CD4-positive, alpha-beta T cell (primary cell): ENCODE measurements around the gene TPSG1. TPM values are rescaled to one million over a fixed set of nuclear protein-coding genes. Genes with fewer than 3 reads are reported as not detected.

Experiments
- ATAC-seq: fragments of 200-7000 bp; cut with Tn5 transposase; one replicate; pipeline ENCODE4 v1.10.0; 2022; ENCODE audit warnings: mild to moderate bottlenecking; ENCODE audit not compliant: poor library complexity
- CTCF ChIA-PET: fragments of 350-600 bp; sonication (Branson Sonifier 250); formaldehyde crosslinking; loops from one replicate; lab custom pipeline; 2021; ENCODE audit warnings: antibody characterized with exemption, inconsistent platforms; lab: Charles Lee
- POLR2A ChIA-PET: fragments of 350-600 bp; sonication (Branson Sonifier 250); formaldehyde crosslinking; loops from one replicate; lab custom pipeline; 2021; ENCODE audit warnings: antibody characterized with exemption, inconsistent platforms; lab: Charles Lee
- DNase-seq, 14 experiments: peaks; one replicate each; pipeline ENCODE4 v3.0.0-alpha.2; 2013 to 2020; ENCODE audit warnings: mixed read lengths in 2 of 14
- H3K27ac ChIP-seq, 2 donors: one replicate each; pipeline versions ENCODE4 v1.5.1 to v1.7.0; 2013; ENCODE audit warnings: low read length in 2 of 2, low read depth in 1 of 2, mild to moderate bottlenecking in 1 of 2
- H3K27me3 ChIP-seq, 2 experiments: 1 replicate in 1 of 2; 2 replicates in 1 of 2; pipeline versions ENCODE4 v1.6.1 to v1.7.0; 2013; ENCODE audit warnings: low read length in 2 of 2, control low read depth in 1 of 2, mild to moderate bottlenecking in 1 of 2, moderate library complexity in 1 of 2; ENCODE audit not compliant: insufficient read depth in 2 of 2, control insufficient read depth in 1 of 2
- H3K36me3 ChIP-seq: one replicate; pipeline ENCODE4 v1.6.1; 2013; ENCODE audit warnings: low read length, control low read depth; ENCODE audit not compliant: insufficient read depth
- H3K4me1 ChIP-seq: one replicate; pipeline ENCODE4 v1.6.1; 2013; ENCODE audit warnings: low read length, control low read depth; ENCODE audit not compliant: insufficient read depth
- H3K4me3 ChIP-seq: one replicate; pipeline ENCODE4 v1.5.1; 2013; ENCODE audit warnings: mild to moderate bottlenecking, low read length, moderate library complexity
- H3K9me3 ChIP-seq, 2 experiments: 1 replicate in 1 of 2; 2 replicates in 1 of 2; pipeline versions ENCODE4 v1.6.1 to v1.7.0; 2013; ENCODE audit warnings: low read length in 2 of 2, mild to moderate bottlenecking in 2 of 2, control low read depth in 1 of 2, moderate library complexity in 1 of 2; ENCODE audit not compliant: control insufficient read depth in 1 of 2, insufficient read depth in 1 of 2
- H3K27ac Mint-ChIP-seq: one replicate; pipeline ENCODE4 v1.8.0; 2020; ENCODE audit warnings: mixed read lengths
- H3K27me3 Mint-ChIP-seq: one replicate; pipeline ENCODE4 v1.8.0; 2021; ENCODE audit warnings: mixed read lengths
- H3K36me3 Mint-ChIP-seq: one replicate; pipeline ENCODE4 v1.8.0; 2021; ENCODE audit warnings: low read depth, mixed read lengths
- H3K4me1 Mint-ChIP-seq: one replicate; pipeline ENCODE4 v1.8.0; 2021; ENCODE audit warnings: low read depth, mixed read lengths
- H3K4me3 Mint-ChIP-seq: one replicate; pipeline ENCODE4 v1.8.0; 2020; ENCODE audit warnings: mild to moderate bottlenecking, mixed read lengths
- H3K9me3 Mint-ChIP-seq: one replicate; pipeline ENCODE4 v1.8.0; 2020; ENCODE audit warnings: mixed read lengths
- intact Hi-C, 2 experiments: fragments of 100-400 bp; cut with DNase I in 1 of 2; cut with micrococcal nuclease in 1 of 2; formaldehyde crosslinking; loops; one replicate each; pipeline versions ENCODE4 v1.15.1 to v1.9.0; 2023 to 2025; cut with DNase I, micrococcal nuclease
- total RNA-seq, 174 experiments: library from RNA in 2 of 174; stranded (reverse) in 2 of 174; gene quantifications; one replicate each; pipeline ENCODE4 v1.2.3 and lab custom pipeline; 2021 to 2026
- TF ChIP-seq, protein P1 (sequence below): fragments of 200-600 bp; IDR thresholded peaks from one replicate; pipeline ENCODE4 v1.8.0; 2022; ENCODE audit warnings: antibody characterized with exemption, mild to moderate bottlenecking

Gene TPSG1
- total RNA-seq, 2 experiments from 2014 or later, result not detected

DNA sequence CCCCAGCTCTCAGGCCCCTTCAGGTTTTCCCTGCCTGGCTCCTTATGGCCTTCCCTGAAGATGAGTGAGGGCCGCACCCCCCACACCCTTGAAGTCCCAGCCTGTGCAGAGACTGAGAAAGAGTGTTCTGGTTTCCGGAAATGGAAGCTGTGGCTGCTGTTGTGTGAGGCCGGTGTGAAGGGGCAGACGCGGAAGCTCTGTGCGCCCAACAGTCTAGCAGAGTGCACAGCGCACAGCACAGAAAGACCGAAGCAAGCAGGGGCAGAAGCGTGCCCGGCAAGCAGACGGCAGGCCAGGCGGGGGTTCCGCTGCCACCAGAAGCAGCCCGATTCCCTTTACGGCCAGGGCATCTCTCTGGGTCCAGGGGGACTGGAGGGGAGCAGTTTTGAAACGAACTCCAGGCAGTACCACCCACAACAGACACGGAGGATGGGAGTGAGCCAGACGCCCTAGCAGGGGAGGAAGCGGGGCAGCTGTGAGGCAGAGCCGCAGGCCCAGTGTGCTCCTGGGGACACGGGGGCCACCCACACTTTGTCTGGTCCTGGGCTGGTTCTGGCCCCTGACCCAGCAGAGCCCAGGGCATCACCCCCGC lies 16.7 kb downstream of the TPSG1 start:
- ATAC-seq, result peak; percentile 68
- Histone ChIP-seq H3K4me3 (peak overlapping the region; percentile 16), H3K9me3 (peaks cover 0 to 8% of the 10 kb centered on the region in 2 experiments), H3K36me3 (no peaks in the 10 kb centered on the region), H3K27ac (no peak overlapping the region), H3K4me1 (peaks cover 16% of the 10 kb centered on the region), H3K27me3 (no peaks in the 10 kb centered on the region)
- H3K27ac Mint-ChIP-seq, result no peak overlapping the region
- TF ChIP-seq, protein P1, sequence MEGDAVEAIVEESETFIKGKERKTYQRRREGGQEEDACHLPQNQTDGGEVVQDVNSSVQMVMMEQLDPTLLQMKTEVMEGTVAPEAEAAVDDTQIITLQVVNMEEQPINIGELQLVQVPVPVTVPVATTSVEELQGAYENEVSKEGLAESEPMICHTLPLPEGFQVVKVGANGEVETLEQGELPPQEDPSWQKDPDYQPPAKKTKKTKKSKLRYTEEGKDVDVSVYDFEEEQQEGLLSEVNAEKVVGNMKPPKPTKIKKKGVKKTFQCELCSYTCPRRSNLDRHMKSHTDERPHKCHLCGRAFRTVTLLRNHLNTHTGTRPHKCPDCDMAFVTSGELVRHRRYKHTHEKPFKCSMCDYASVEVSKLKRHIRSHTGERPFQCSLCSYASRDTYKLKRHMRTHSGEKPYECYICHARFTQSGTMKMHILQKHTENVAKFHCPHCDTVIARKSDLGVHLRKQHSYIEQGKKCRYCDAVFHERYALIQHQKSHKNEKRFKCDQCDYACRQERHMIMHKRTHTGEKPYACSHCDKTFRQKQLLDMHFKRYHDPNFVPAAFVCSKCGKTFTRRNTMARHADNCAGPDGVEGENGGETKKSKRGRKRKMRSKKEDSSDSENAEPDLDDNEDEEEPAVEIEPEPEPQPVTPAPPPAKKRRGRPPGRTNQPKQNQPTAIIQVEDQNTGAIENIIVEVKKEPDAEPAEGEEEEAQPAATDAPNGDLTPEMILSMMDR, result no peak
- DNase-seq, result peak in 5 of 14 experiments; percentile 15 to 42 (median 26)
- ChIA-PET POLR2A (no interaction called here), CTCF (no interaction called here)
- no peaks in the 10 kb centered on the region for H3K36me3 Mint-ChIP-seq
- intact Hi-C loops, result no loop called here
- H3K27me3 Mint-ChIP-seq, result no peaks in the 10 kb centered on the region
- peaks cover 5% of the 10 kb centered on the region for H3K4me1 Mint-ChIP-seq
- no peaks in the 10 kb centered on the region for H3K9me3 Mint-ChIP-seq
- peak overlapping the region; percentile 86 for H3K4me3 Mint-ChIP-seq

DNA sequence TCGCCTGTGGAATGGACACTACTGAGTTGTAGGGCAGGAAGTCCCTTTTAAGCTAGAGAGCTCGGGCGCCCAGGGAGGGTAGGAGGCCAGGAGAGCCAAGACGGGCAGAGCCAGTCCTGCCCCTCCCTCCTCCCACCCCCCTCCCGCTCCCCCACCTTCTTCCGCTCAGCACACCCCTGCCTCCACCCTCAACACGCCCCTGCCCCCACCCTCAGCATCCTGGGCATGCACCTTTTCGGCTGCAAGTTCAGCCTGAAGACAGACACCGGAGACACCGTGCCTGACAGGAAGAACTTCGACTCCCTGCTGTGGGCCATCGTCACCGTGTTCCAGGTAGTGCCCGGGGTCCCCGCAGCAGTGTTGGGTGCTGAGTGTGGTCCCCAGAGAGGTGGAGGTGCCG lies 18.3 kb downstream of the TPSG1 start:
- H3K36me3 Mint-ChIP-seq, result no peaks in the 10 kb centered on the region
- ChIA-PET CTCF (no interaction called here), POLR2A (no interaction called here)
- H3K4me3 ChIP-seq, result peak overlapping the region; percentile 28
- TF ChIP-seq, protein P1, result no peak
- H3K27me3 Mint-ChIP-seq, result no peaks in the 10 kb centered on the region
- DNase-seq, result peak in 10 of 14 experiments; percentile 8 to 63 (median 36)
- H3K4me1 Mint-ChIP-seq, result peaks cover 5% of the 10 kb centered on the region
- no peaks in the 10 kb centered on the region for H3K9me3 Mint-ChIP-seq
- ATAC-seq, result peak; percentile 64
- intact Hi-C loops, result no loop called here
- H3K4me3 Mint-ChIP-seq, result peak overlapping the region; percentile 54
- no peaks in the 10 kb centered on the region for H3K27me3 ChIP-seq
- no peak overlapping the region for H3K27ac Mint-ChIP-seq
- peaks cover 0 to 14% of the 10 kb centered on the region in 2 experiments for H3K9me3 ChIP-seq
- H3K36me3 ChIP-seq, result no peaks in the 10 kb centered on the region
- peaks cover 16% of the 10 kb centered on the region for H3K4me1 ChIP-seq
- H3K27ac ChIP-seq, result no peak overlapping the region

DNA sequence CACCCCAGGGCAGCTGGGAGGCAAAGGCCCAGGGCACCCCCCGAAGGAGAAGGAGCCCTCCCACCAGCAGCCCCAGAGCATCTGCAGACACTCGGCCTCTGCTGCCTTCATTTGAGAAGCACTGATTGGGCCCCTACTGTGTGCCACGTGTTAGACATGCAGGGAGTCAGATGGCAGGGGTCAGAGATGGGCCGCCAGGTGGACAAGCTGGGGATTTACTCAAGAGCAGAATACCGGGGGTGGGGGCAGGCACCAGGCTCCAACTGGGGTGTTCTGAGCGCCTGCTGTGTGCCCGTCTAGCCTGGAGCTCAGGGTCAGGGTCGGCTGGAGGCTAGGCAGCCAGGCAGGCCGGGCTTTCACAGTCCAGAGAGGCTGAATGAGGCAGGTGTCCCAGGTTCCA lies 18.7 kb downstream of the TPSG1 start:
- no peak for DNase-seq
- no peaks in the 10 kb centered on the region for H3K27me3 Mint-ChIP-seq
- peaks cover 5% of the 10 kb centered on the region for H3K4me1 Mint-ChIP-seq
- TF ChIP-seq, protein P1, result no peak
- Histone ChIP-seq H3K4me3 (no peak overlapping the region), H3K27ac (no peak overlapping the region), H3K27me3 (no peaks in the 10 kb centered on the region), H3K9me3 (peaks cover 0 to 10% of the 10 kb centered on the region in 2 experiments), H3K4me1 (peaks cover 16% of the 10 kb centered on the region), H3K36me3 (no peaks in the 10 kb centered on the region)
- no peaks in the 10 kb centered on the region for H3K9me3 Mint-ChIP-seq
- no peak overlapping the region for H3K27ac Mint-ChIP-seq
- no peak overlapping the region for H3K4me3 Mint-ChIP-seq
- CTCF ChIA-PET, result no interaction called here
- POLR2A ChIA-PET, result no interaction called here
- intact Hi-C loops, result no loop called here
- H3K36me3 Mint-ChIP-seq, result no peaks in the 10 kb centered on the region
- ATAC-seq, result no peak
